ENCODE measurements around the gene GPC2. TPM values are rescaled to one million over a fixed set of nuclear protein-coding genes. Genes with fewer than 3 reads are reported as not detected.

GPC2 gene
- total RNA-seq, 1 experiment from 2014 or later, result 45.2 TPM

DNA sequence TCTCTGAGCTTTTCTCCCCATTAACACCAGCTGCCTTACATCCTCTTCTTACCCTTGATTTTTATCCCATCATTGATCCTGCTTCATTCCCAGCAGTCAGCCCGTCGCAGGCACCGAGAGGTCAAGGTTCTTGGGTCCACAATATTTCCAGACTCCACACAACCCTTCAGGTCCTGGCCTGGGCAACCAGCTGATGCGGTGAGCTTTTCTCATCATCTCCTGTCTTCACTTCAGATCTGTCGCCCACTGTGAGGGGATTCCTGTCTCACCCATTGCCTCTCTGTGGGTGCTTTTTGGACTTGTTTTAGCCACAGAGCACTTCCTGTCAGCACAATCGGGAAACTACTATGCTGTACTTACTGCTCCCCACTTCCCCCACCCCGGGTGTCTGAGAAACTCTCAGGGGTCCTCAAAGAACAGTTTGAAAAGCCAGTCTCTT is 34.2 kb upstream of the GPC2 start:
- no peak overlapping the region for H3K4me2 ChIP-seq (ENCODE audit: insufficient read depth, insufficient read length, low read length)
- H4K8ac ChIP-seq (replicated peaks; ENCODE audit: insufficient read length, low read depth, low read length), result no peak overlapping the region
- H3T11ph ChIP-seq (ENCODE audit: low read length), result no peak overlapping the region
- TF ChIP-seq, protein P1, sequence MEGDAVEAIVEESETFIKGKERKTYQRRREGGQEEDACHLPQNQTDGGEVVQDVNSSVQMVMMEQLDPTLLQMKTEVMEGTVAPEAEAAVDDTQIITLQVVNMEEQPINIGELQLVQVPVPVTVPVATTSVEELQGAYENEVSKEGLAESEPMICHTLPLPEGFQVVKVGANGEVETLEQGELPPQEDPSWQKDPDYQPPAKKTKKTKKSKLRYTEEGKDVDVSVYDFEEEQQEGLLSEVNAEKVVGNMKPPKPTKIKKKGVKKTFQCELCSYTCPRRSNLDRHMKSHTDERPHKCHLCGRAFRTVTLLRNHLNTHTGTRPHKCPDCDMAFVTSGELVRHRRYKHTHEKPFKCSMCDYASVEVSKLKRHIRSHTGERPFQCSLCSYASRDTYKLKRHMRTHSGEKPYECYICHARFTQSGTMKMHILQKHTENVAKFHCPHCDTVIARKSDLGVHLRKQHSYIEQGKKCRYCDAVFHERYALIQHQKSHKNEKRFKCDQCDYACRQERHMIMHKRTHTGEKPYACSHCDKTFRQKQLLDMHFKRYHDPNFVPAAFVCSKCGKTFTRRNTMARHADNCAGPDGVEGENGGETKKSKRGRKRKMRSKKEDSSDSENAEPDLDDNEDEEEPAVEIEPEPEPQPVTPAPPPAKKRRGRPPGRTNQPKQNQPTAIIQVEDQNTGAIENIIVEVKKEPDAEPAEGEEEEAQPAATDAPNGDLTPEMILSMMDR (conservative IDR thresholded peaks at IDR 0.05), result no peak
- no peaks in the 10 kb centered on the region for H3K79me1 ChIP-seq (ENCODE audit: insufficient read depth, low read depth, low read length, poor library complexity, severe bottlenecking)
- no peaks in the 10 kb centered on the region for H4K20me1 ChIP-seq (ENCODE audit: control insufficient read depth, insufficient read depth, insufficient read length)
- no peak overlapping the region for H2BK15ac ChIP-seq (ENCODE audit: low read depth, low read length)
- H2BK5ac ChIP-seq (ENCODE audit: insufficient read length, low read length), result no peak overlapping the region
- H3K4me1 Mint-ChIP-seq, result peaks cover 10 to 29% of the 10 kb centered on the region in 2 experiments
- H2BK120ac ChIP-seq (ENCODE audit: low read depth, low read length, poor library complexity, severe bottlenecking), result no peak overlapping the region
- no CpG with 5 or more reads among the region's 7 CpGs for whole genome bisulfite sequencing (ENCODE audit: extremely low coverage, insufficient read length, low lambda C conversion rate)
- no peak overlapping the region for H3K27ac ChIP-seq (ENCODE audit: insufficient read length, low read depth, low read length)
- peaks cover 75% of the 10 kb centered on the region for H3K27me3 Mint-ChIP-seq (ENCODE audit: low read depth)
- no peak overlapping the region for H3K18ac ChIP-seq (ENCODE audit: insufficient read length, low read depth, low read length)
- no peak overlapping the region for H3K23ac ChIP-seq (ENCODE audit: insufficient read length, low read depth, low read length)
- H3K9me3 ChIP-seq (ENCODE audit: control insufficient read depth, low read depth, low read length), result no peaks in the 10 kb centered on the region
- H4K5ac ChIP-seq (ENCODE audit: insufficient read length, low read depth, low read length), result no peak overlapping the region
- no peaks in the 10 kb centered on the region for H3K4me1 ChIP-seq (ENCODE audit: insufficient read depth, low read length)
- H3K79me2 ChIP-seq (ENCODE audit: insufficient read depth, low read length), result no peaks in the 10 kb centered on the region
- no peaks in the 10 kb centered on the region for H3K9me3 Mint-ChIP-seq
- H3K4me3 Mint-ChIP-seq, result no peak overlapping the region
- peaks cover 3% of the 10 kb centered on the region; the same call in 1 of the 2 replicates for H3K27me3 ChIP-seq (ENCODE audit: insufficient read depth, low read length)
- no peak overlapping the region for H3K9ac ChIP-seq (ENCODE audit: extremely low read depth, insufficient read length, low read length)
- H2AFZ ChIP-seq (ENCODE audit: low read length), result no peak overlapping the region
- no peak overlapping the region for H3K14ac ChIP-seq (ENCODE audit: insufficient read depth, low read length)
- H3K23me2 ChIP-seq (ENCODE audit: insufficient read length, low read depth, low read length, poor library complexity, severe bottlenecking), result no peaks in the 10 kb centered on the region
- no peak overlapping the region for H3K27ac Mint-ChIP-seq
- no peak for DNase-seq
- H2BK12ac ChIP-seq (ENCODE audit: insufficient read length, low read depth, low read length), result no peak overlapping the region
- H2BK20ac ChIP-seq (ENCODE audit: low read depth, low read length, poor library complexity, severe bottlenecking), result no peak overlapping the region
- H3K36me3 Mint-ChIP-seq (ENCODE audit: insufficient read depth in 1 of 3, low read depth in 3 of 3), result no peaks in the 10 kb centered on the region
- no peak overlapping the region for H4K91ac ChIP-seq (ENCODE audit: insufficient read length, low read depth, low read length)
- H3K4ac ChIP-seq (ENCODE audit: low read depth, low read length), result no peak overlapping the region
- no peak overlapping the region for H2AK5ac ChIP-seq (ENCODE audit: insufficient read length, low read length)
- H3K56ac ChIP-seq (ENCODE audit: insufficient read length, low read depth, low read length), result no peak overlapping the region

All from H9 (cell line).